Left lung (tissue), 10 donors: ENCODE measurements around the gene PCLO. TPM values are rescaled to one million over a fixed set of nuclear protein-coding genes. Genes with fewer than 3 reads are reported as not detected.

Source experiments
- ATAC-seq: fragments of 200-7000 bp; cut with Tn5 transposase; one replicate; pipeline ENCODE4 v1.9.1; 2020; ENCODE audit warnings: moderate library complexity
- DNase-seq, 4 donors: peaks; one replicate each; pipeline ENCODE4 v3.0.0-alpha.2; 2013 to 2020
- H3K27ac ChIP-seq, 2 donors: fragments of 200-600 bp; sonication (generic) in 1 of 2; one replicate each; pipeline versions ENCODE4 v1.5.0 to v1.8.0; 2020 to 2021
- H3K27me3 ChIP-seq, 2 donors: fragments of 200-600 bp; sonication (generic) in 1 of 2; one replicate each; pipeline versions ENCODE4 v1.5.0 to v1.8.0; 2020 to 2021
- H3K36me3 ChIP-seq, 2 donors: fragments of 200-600 bp; sonication (generic) in 1 of 2; one replicate each; pipeline versions ENCODE4 v1.5.0 to v1.8.0; 2020 to 2021
- H3K4me1 ChIP-seq, 2 donors: fragments of 200-600 bp; one replicate each; pipeline ENCODE4 v1.8.0; 2021
- H3K4me3 ChIP-seq, 2 donors: fragments of 200-600 bp; sonication (generic) in 1 of 2; one replicate each; pipeline versions ENCODE4 v1.5.0 to v1.8.0; 2020 to 2021; ENCODE audit warnings: mild to moderate bottlenecking in 1 of 2
- H3K9me3 ChIP-seq, 2 donors: fragments of 200-600 bp; sonication (generic) in 1 of 2; one replicate each; pipeline versions ENCODE4 v1.5.0 to v1.8.0; 2020 to 2021
- CTCF ChIP-seq, 2 donors: fragments of 200-600 bp; sonication (generic) in 1 of 2; IDR thresholded peaks; one replicate each; pipeline versions ENCODE4 v1.5.0 to v1.8.0; 2021; ENCODE audit warnings: antibody characterized with exemption in 2 of 2
- intact Hi-C, 2 donors: fragments of 100-400 bp; cut with DNase I; formaldehyde crosslinking; loops; one replicate each; pipeline versions ENCODE4 v1.11.2 to v1.14.2; 2022
- polyA plus RNA-seq, 6 donors: library from polyadenylated mRNA; unstranded; fragments of 120-200 nt; gene quantifications; one replicate each; pipeline ENCODE4 v1.2.1, GENCODE V29; 2013; ENCODE audit not compliant: insufficient read length in 6 of 6
- total RNA-seq, 2 donors: library from RNA; stranded (reverse); fragmentation: NEBNext Ultra II Directional; extraction: Animal tissue kit (Norgen Biotek cat#: 25700); gene quantifications; one replicate each; pipeline ENCODE4 v1.2.1, GENCODE V29; 2021
- donor health status: DM: no; HTN: yes; CAD: no.
- donor health status: DM: no; HTN: no; CAD: no.

The PCLO gene
- total and polyA plus RNA-seq, 8 donors = 5.3 to 7.7 (median 5.9) TPM

- intact Hi-C loops = no loop called here
- Histone ChIP-seq H3K4me3 (no peak overlapping the region), H3K27me3 (no peaks in the 10 kb centered on the region), H3K27ac (no peak overlapping the region), H3K4me1 (no peaks in the 10 kb centered on the region), H3K36me3 (no peaks in the 10 kb centered on the region), H3K9me3 (peaks cover 0 to 46% of the 10 kb centered on the region in 2 donors)
- DNase-seq (no peak), ATAC-seq (no peak)
- TF ChIP-seq CTCF (IDR thresholded peaks at IDR 0.05) = no peak
Observed at GRCh38 chr7:83119494-83119893, 43.2 kb downstream of the PCLO start.

- no peak for DNase-seq
- no peak overlapping the region for H3K27ac ChIP-seq
Observed at GRCh38 chr7:83119026-83119382, 43.7 kb downstream of the PCLO start.

GRCh38 chr7:83118347-83119025, 44.2 kb downstream of the PCLO start:
- intact Hi-C loops = no loop called here
- TF ChIP-seq CTCF (IDR thresholded peaks at IDR 0.05) = no peak
- Histone ChIP-seq H3K36me3 (no peaks in the 10 kb centered on the region), H3K27ac (no peak overlapping the region), H3K9me3 (peaks cover 0 to 37% of the 10 kb centered on the region in 2 donors), H3K4me1 (no peaks in the 10 kb centered on the region), H3K27me3 (no peaks in the 10 kb centered on the region), H3K4me3 (no peak overlapping the region)
- DNase-seq (no peak), ATAC-seq (no peak)

More at GRCh38 chr7:83119026-83119382, 43.7 kb downstream of the PCLO start:
- H3K9me3 ChIP-seq = peaks cover 0 to 42% of the 10 kb centered on the region in 2 donors
- no peaks in the 10 kb centered on the region for H3K4me1 ChIP-seq
- no peak for TF ChIP-seq CTCF (IDR thresholded peaks at IDR 0.05)
- H3K27me3 ChIP-seq = no peaks in the 10 kb centered on the region
- no peaks in the 10 kb centered on the region for H3K36me3 ChIP-seq
- intact Hi-C loops = no loop called here
- H3K4me3 ChIP-seq = no peak overlapping the region
- ATAC-seq = no peak

GRCh38 chr7:83117466-83117865, 45.2 kb downstream of the PCLO start:
- no peaks in the 10 kb centered on the region for H3K36me3 ChIP-seq
- H3K4me1 ChIP-seq = no peaks in the 10 kb centered on the region
- DNase-seq = no peak
- H3K27me3 ChIP-seq = no peaks in the 10 kb centered on the region
- H3K9me3 ChIP-seq = peaks cover 0 to 26% of the 10 kb centered on the region in 2 donors
- H3K4me3 ChIP-seq = no peak overlapping the region
- intact Hi-C loops = no loop called here
- no peak for ATAC-seq
- H3K27ac ChIP-seq = no peak overlapping the region
- TF ChIP-seq CTCF (IDR thresholded peaks at IDR 0.05) = no peak

- Histone ChIP-seq H3K36me3 (no peaks in the 10 kb centered on the region), H3K27ac (no peak overlapping the region), H3K4me1 (no peaks in the 10 kb centered on the region), H3K27me3 (no peaks in the 10 kb centered on the region), H3K9me3 (no peaks in the 10 kb centered on the region), H3K4me3 (no peak overlapping the region)
- no peak for ATAC-seq
- no peak for DNase-seq
- intact Hi-C loops = no loop called here
- no peak for TF ChIP-seq CTCF (IDR thresholded peaks at IDR 0.05)
Observed at GRCh38 chr7:83111391-83111790, 51.3 kb downstream of the PCLO start.
